ENCODE results near the gene ADAMTSL4.

ADAMTSL4 gene

DNA sequence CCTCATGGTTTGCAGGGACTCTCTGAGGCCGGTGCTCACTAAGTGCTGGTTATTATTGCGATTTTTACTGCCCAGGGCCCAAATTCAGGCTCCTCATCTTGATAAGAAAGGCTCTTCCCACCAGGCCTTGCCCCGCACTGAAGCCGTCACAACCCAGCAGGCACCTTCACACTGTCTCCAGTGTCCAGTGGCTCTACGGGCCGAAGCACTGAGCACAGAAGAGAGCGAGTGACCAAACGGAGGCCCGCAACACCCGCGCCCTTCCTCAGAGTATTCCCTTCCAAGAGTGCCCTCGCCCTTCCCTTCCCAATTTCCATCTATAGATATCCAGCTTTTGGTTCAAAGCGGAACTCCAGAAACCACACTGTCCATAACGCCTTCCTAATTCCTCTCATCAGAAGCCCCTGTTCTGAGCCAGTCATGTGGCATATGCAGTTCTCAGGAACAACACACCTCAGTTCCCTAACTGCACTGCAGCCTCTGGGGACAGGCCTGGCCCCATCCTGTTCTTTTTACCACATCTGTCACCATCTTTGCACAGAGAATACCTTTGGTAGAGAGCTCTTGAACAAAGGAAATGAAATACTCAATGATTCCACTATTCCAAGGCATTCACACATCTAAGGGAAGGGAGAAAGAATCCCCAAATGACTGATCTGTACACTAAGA, 18.6 kb upstream of the ADAMTSL4 start:
- ChIA-PET CTCF (interaction anchor here (0.6 to 1.2 kb wide), 2 partner anchors 30 to 37 kb away, joined by 3 read pairs; no protein-coding TSS in a partner anchor), POLR2A (ENCODE audit: low non-redundant PET) (no interaction called here)
- peak overlapping the region; percentile 32 for H3K27ac ChIP-seq
- TF ChIP-seq, protein P1, sequence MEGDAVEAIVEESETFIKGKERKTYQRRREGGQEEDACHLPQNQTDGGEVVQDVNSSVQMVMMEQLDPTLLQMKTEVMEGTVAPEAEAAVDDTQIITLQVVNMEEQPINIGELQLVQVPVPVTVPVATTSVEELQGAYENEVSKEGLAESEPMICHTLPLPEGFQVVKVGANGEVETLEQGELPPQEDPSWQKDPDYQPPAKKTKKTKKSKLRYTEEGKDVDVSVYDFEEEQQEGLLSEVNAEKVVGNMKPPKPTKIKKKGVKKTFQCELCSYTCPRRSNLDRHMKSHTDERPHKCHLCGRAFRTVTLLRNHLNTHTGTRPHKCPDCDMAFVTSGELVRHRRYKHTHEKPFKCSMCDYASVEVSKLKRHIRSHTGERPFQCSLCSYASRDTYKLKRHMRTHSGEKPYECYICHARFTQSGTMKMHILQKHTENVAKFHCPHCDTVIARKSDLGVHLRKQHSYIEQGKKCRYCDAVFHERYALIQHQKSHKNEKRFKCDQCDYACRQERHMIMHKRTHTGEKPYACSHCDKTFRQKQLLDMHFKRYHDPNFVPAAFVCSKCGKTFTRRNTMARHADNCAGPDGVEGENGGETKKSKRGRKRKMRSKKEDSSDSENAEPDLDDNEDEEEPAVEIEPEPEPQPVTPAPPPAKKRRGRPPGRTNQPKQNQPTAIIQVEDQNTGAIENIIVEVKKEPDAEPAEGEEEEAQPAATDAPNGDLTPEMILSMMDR (conservative IDR thresholded peaks at IDR 0.05; ENCODE audit: low read depth), result no peak
- DNase-seq (ENCODE audit: low spot score), result no peak

DNA sequence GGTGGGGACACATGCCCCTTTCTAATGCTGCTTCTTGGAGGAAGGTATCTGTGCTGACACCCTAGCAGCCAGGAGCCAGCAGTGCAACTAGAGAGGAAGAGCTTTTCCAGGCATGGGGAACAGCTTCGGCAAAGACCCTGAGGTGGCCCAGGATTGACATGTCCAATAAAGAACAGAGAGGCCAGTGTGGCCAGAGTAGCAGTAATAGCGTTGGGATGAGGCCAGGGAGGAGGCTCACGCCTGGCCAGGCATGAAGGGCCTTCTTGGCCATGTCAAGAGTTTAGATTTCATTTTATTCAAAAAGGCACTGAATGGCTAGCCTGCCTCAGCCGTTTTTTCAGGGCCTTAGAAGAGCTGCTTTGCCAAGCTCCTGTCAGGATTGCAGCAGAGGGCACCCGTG, 16.3 kb upstream of the ADAMTSL4 start:
- TF ChIP-seq, protein P1 (conservative IDR thresholded peaks at IDR 0.05; ENCODE audit: low read depth), result peak; percentile 39; the same call in 1 of the 2 replicates
- H3K27ac ChIP-seq, result peak overlapping the region; percentile 93
- ChIA-PET POLR2A (ENCODE audit: low non-redundant PET) (no interaction called here), CTCF (interaction anchor here (0.5 to 2.4 kb wide), 11 partner anchors 10 to 674 kb away, joined by 3 to 15 read pairs (median 4); partner anchors contain the start of gene FALEC)
- no peak for DNase-seq (ENCODE audit: low spot score)

DNA sequence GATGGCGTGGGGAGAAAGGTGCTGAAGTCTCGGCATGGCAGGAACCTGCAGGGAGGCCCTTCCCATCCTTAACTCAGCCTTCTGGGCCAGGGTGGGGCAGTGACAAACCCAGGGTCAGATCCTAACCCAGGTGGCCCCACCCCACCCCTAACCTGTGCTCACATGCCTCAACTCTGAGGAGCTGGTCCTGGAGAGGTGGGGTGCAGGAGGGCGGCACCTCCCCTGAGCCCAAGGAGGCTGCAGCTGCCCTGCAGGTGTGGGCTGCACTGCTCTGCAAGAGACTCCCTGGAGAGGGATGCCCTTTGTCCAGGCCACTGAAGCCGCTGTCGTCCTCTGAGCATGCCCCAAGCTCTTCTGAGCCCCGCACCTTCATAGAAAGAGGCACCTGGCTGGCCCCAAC, 15.2 kb upstream of the ADAMTSL4 start:
- TF ChIP-seq, protein P1 (conservative IDR thresholded peaks at IDR 0.05; ENCODE audit: low read depth), result no peak
- H3K27ac ChIP-seq, result peak overlapping the region; percentile 93
- ChIA-PET POLR2A (ENCODE audit: low non-redundant PET) (no interaction called here), CTCF (interaction anchor here (0.9 to 2.4 kb wide), 3 partner anchors 9 to 35 kb away, joined by 5 to 15 read pairs (median 8); no protein-coding TSS in a partner anchor)
- no peak for DNase-seq (ENCODE audit: low spot score)

DNA sequence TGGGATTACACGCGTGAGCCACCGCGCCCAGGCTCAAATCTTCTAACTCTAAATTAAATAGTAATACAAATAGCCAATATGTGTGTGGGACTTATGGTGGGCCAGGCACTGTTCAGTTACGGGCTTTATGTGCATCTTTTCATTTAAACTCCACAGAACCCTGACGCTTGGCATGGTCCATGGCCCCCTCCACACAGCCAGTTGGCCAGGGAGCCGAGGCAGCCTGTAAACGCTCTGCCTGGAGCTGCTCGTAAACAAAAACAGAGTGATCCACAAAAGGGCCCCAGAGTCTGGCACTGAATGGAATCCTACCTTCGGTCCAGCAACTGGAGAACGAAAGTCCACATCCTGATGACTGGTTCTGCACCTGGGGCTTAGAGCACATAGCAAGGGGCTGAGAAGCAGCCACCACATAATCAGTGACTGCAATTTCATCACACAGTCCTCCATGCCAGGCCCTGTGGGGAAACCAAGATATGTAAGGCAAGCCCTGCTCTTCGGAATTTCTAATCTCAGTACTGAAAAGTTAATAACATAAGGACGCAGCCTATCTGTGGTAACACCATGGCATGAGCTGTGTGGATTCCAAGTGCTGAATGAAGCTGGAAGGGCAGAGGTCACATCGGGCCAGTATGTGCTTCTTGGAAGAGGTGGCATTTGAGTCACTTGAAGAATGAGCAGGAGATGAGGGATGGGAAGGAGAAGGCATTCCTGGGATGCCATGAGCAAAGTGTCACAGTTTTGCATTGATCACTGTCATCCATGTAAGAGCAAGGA, 13.5 kb upstream of the ADAMTSL4 start:
- DNase-seq (ENCODE audit: low spot score), result no peak
- ChIA-PET CTCF (interaction anchor here (1.1 kb wide), 1 partner anchor 25 kb away, joined by 3 read pairs; no protein-coding TSS in a partner anchor), POLR2A (ENCODE audit: low non-redundant PET) (no interaction called here)
- TF ChIP-seq, protein P1 (conservative IDR thresholded peaks at IDR 0.05; ENCODE audit: low read depth), result no peak
- peak overlapping the region; percentile 93 for H3K27ac ChIP-seq

DNA sequence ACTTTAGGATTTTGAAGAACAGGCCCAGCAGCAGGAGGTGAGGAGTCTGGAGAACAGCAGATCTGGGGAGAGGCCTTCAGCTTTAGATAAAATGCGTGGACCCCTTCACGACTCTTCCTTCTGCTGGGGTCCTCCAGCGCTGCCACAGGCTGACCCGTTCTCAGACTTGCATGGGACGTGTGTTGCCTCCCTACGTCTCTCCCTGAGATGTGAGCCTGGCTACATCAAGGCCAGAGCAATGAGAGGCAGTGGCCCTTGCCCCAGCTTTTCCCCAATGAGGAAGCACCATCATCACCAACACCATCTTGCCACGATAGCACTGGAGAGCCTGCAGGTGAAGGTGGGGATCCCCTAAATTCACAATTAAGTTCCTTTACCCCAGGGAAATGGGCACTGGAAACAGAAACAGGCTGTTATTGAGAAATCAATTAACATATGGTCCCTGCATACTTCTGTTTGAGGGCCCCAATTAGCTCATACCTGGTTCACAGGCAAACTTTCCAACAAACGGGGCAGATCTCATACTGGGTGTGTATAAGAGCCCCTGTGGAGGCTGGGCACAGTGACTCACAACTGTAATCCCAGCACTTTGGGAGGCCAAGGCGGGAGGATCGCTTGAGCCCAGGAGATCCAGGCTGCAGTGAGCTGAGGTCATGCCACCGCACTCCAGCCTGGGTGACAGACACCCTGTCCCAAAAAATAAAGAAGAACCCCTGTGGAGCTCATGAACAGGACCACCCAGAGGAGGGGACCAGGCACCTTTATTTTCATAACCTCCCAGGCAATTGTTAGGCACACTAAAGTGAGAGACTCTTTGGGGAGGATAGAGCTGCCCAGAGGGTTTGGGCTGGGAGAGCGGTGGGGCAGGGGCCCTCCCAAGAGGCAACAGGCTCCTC, 12.1 kb upstream of the ADAMTSL4 start:
- POLR2A ChIA-PET (ENCODE audit: low non-redundant PET), result interaction anchor here (0.6 kb wide), 1 partner anchor 459 kb away, joined by 6 read pairs; no protein-coding TSS in a partner anchor
- H3K27ac ChIP-seq, result peak overlapping the region; percentile 93
- CTCF ChIA-PET, result interaction anchor here (0.6 to 1.1 kb wide), 4 partner anchors 13 to 66 kb away, joined by 3 to 4 read pairs (median 3); no protein-coding TSS in a partner anchor
- TF ChIP-seq, protein P1 (conservative IDR thresholded peaks at IDR 0.05; ENCODE audit: low read depth), result no peak
- DNase-seq (ENCODE audit: low spot score), result no peak

Measured in RWPE1 (cell line).